Hepatocyte (in vitro differentiated cells): Measurements from ENCODE around the gene ZNF454. TPM values are rescaled to one million over a fixed set of nuclear protein-coding genes. Genes with fewer than 3 reads are reported as not detected.
A peak's percentile ranks its signal among the peaks of the same experiment; 100 is the strongest.

Experiments used
- DNase-seq: peaks from one replicate; pipeline ENCODE4 v3.0.0-alpha.2; 2016; ENCODE audit warnings: low spot score
- H2AFZ ChIP-seq: fragments of 200-600 bp; sonication (generic); 2 replicates; pipeline ENCODE4 v1.6.0; 2016; ENCODE audit warnings: antibody characterized with exemption, mild to moderate bottlenecking
- H3K27ac ChIP-seq: fragments of 200-600 bp; sonication (generic); 2 replicates; pipeline ENCODE4 v1.5.1; 2016; ENCODE audit warnings: mild to moderate bottlenecking
- H3K27me3 ChIP-seq: fragments of 200-600 bp; sonication (generic); 2 replicates; pipeline ENCODE4 v1.6.1; 2016
- H3K36me3 ChIP-seq: fragments of 200-600 bp; sonication (generic); replicated peaks from 2 replicates; pipeline ENCODE4 v1.5.1; 2016; ENCODE audit warnings: low read depth; ENCODE audit not compliant: insufficient read depth
- H3K4me1 ChIP-seq: fragments of 200-600 bp; sonication (generic); 2 replicates; pipeline ENCODE4 v1.5.1; 2016; ENCODE audit warnings: mild to moderate bottlenecking, moderate library complexity; ENCODE audit not compliant: insufficient read depth
- H3K4me2 ChIP-seq: fragments of 200-600 bp; sonication (generic); 2 replicates; pipeline ENCODE4 v1.6.0; 2016
- H3K4me3 ChIP-seq: fragments of 200-600 bp; sonication (generic); 2 replicates; pipeline ENCODE4 v1.5.1; 2016; ENCODE audit warnings: mild to moderate bottlenecking
- H3K79me2 ChIP-seq: fragments of 200-600 bp; sonication (generic); 2 replicates; pipeline ENCODE4 v1.6.0; 2017; ENCODE audit warnings: mild to moderate bottlenecking
- H3K9me2 ChIP-seq: fragments of 200-600 bp; sonication (generic); replicated peaks from 2 replicates; pipeline ENCODE4 v1.6.0; 2017; ENCODE audit warnings: mild to moderate bottlenecking; ENCODE audit not compliant: insufficient read depth
- H3K9me3 ChIP-seq: fragments of 200-600 bp; sonication (generic); 2 replicates; pipeline ENCODE4 v1.5.1; 2016; ENCODE audit warnings: low read depth, mild to moderate bottlenecking
- H4K20me1 ChIP-seq: fragments of 200-600 bp; sonication (generic); 2 replicates; pipeline ENCODE4 v1.6.0; 2016; ENCODE audit warnings: mild to moderate bottlenecking; ENCODE audit not compliant: insufficient read depth, poor library complexity, severe bottlenecking
- CTCF ChIP-seq: fragments of 200-600 bp; sonication (generic); IDR thresholded peaks from 2 replicates; pipeline ENCODE4 v1.5.1; 2016; ENCODE audit warnings: antibody characterized with exemption, mild to moderate bottlenecking; ENCODE audit not compliant: poor library complexity
- EZH2 ChIP-seq: fragments of 200-600 bp; sonication (generic); IDR thresholded peaks from 2 replicates; pipeline ENCODE4 v1.6.1; 2016; ENCODE audit warnings: antibody characterized with exemption, mild to moderate bottlenecking, borderline replicate concordance
- EZH2phosphoT487 ChIP-seq: fragments of 200-600 bp; sonication (generic); IDR thresholded peaks from one replicate; pipeline ENCODE4 v1.6.1; 2018; ENCODE audit warnings: antibody characterized with exemption, mild to moderate bottlenecking, low read depth, moderate library complexity; ENCODE audit not compliant: unreplicated experiment, severe bottlenecking
- WGBS: methylation state at CpG from one replicate; pipeline ENCODE4 v1.1.6; 2016; ENCODE audit warnings: low lambda C conversion rate; ENCODE audit errors: missing lambda C conversion rate; 5-methylcytosine and 5-hydroxymethylcytosine counted together
- polyA plus RNA-seq: library from polyadenylated mRNA; unstranded; fragments of >200 nt; fragmentation: Nextera tagmentation; extraction: Ambion mirVana; gene quantifications from 2 replicates; pipeline ENCODE4 v1.2.1, GENCODE V29; 2016
- total RNA-seq: library from RNA; depleted of rRNA; stranded (reverse); fragments of >200 nt; gene quantifications from 2 replicates; pipeline ENCODE4 v1.2.3, GENCODE V29; 2014

ZNF454 gene
- total and polyA plus RNA-seq, 2 experiments from 2014 or later: 0.07 TPM; not detected in 1

- TF ChIP-seq EZH2phosphoT487: no peak
- no peak for TF ChIP-seq EZH2
- no peak for TF ChIP-seq CTCF
- H3K4me1 ChIP-seq: no peaks in the 10 kb centered on the region
- H3K4me2 ChIP-seq: no peak overlapping the region
- H3K27ac ChIP-seq: no peak overlapping the region
- H3K79me2 ChIP-seq: no peaks in the 10 kb centered on the region
- no peak overlapping the region for H2AFZ ChIP-seq
- no peak for DNase-seq
- peaks cover 35% of the 10 kb centered on the region for H3K27me3 ChIP-seq
- no peaks in the 10 kb centered on the region for H3K9me3 ChIP-seq
- no peak overlapping the region for H3K4me3 ChIP-seq
- 73% methylated on average over 9 of the region's 9 CpGs for WGBS
- H3K36me3 ChIP-seq: no peaks in the 10 kb centered on the region
- no peaks in the 10 kb centered on the region for H4K20me1 ChIP-seq
- no peaks in the 10 kb centered on the region for H3K9me2 ChIP-seq
Observed at GRCh38 chr5:178992291-178992895, 51.4 kb downstream of the ZNF454 start.

GRCh38 chr5:178993236-178993765, 52.3 kb downstream of the ZNF454 start:
- Histone ChIP-seq H3K27me3 (peaks cover 35% of the 10 kb centered on the region), H3K36me3 (no peaks in the 10 kb centered on the region)

GRCh38 chr5:178993955-178994579, 53.1 kb downstream of the ZNF454 start:
- H3K4me1 ChIP-seq: no peaks in the 10 kb centered on the region
- DNase-seq: no peak
- 62% methylated on average over 26 of the region's 53 CpGs for WGBS
- H3K27ac ChIP-seq: no peak overlapping the region
- H2AFZ ChIP-seq: no peak overlapping the region
- no peaks in the 10 kb centered on the region for H3K9me2 ChIP-seq
- no peaks in the 10 kb centered on the region for H3K79me2 ChIP-seq
- peaks cover 35% of the 10 kb centered on the region for H3K27me3 ChIP-seq
- no peaks in the 10 kb centered on the region for H3K36me3 ChIP-seq
- H3K4me2 ChIP-seq: peak overlapping the region; percentile 65
- H3K4me3 ChIP-seq: no peak overlapping the region
- TF ChIP-seq CTCF (no peak), EZH2phosphoT487 (no peak), EZH2 (no peak)
- no peaks in the 10 kb centered on the region for H4K20me1 ChIP-seq
- no peaks in the 10 kb centered on the region for H3K9me3 ChIP-seq

More at GRCh38 chr5:178993236-178993765, 52.3 kb downstream of the ZNF454 start:
- TF ChIP-seq EZH2phosphoT487 (no peak), CTCF (no peak), EZH2 (no peak)
- H3K4me2 ChIP-seq: no peak overlapping the region
- DNase-seq: no peak
- WGBS: 86% methylated on average over 20 of the region's 20 CpGs
- no peak overlapping the region for H3K27ac ChIP-seq
- H3K4me3 ChIP-seq: no peak overlapping the region
- H2AFZ ChIP-seq: no peak overlapping the region
- H3K79me2 ChIP-seq: no peaks in the 10 kb centered on the region
- H3K9me2 ChIP-seq: no peaks in the 10 kb centered on the region
- no peaks in the 10 kb centered on the region for H4K20me1 ChIP-seq
- H3K9me3 ChIP-seq: no peaks in the 10 kb centered on the region
- H3K4me1 ChIP-seq: no peaks in the 10 kb centered on the region
